Fibroblast of pulmonary artery (primary cell): Measurements from ENCODE around the gene KCNK15.

Experiments
- DNase-seq: peaks from one replicate; pipeline ENCODE4 v3.0.0-alpha.2; 2010; ENCODE audit warnings: low read depth
- H3K4me3 ChIP-seq: replicated peaks from 2 replicates; pipeline ENCODE4 v1.5.1; 2011; ENCODE audit warnings: low read depth, mild to moderate bottlenecking, control low read depth, low read length, moderate library complexity
- CTCF ChIP-seq: IDR thresholded peaks from 2 replicates; pipeline ENCODE4 v1.5.1; 2011; ENCODE audit warnings: mild to moderate bottlenecking, control low read depth, low read length, inconsistent platforms; ENCODE audit errors: missing control alignments

The KCNK15 gene

GRCh38 chr20:44715499-44716308 lies 30.0 kb upstream of the KCNK15 start:
- no peak overlapping the region for H3K4me3 ChIP-seq
- DNase-seq, result no peak
- TF ChIP-seq CTCF, result no peak

GRCh38 chr20:44716309-44717106 lies 29.2 kb upstream of the KCNK15 start:
- no peak overlapping the region for H3K4me3 ChIP-seq
- no peak for DNase-seq
- TF ChIP-seq CTCF, result no peak

GRCh38 chr20:44717986-44718385 lies 27.7 kb upstream of the KCNK15 start:
- H3K4me3 ChIP-seq, result no peak overlapping the region
- DNase-seq, result no peak
- peak; percentile 41 for TF ChIP-seq CTCF

- H3K4me3 ChIP-seq, result no peak overlapping the region
- no peak for DNase-seq
- TF ChIP-seq CTCF, result no peak
Observed at GRCh38 chr20:44719841-44720240, 25.8 kb upstream of the KCNK15 start.

GRCh38 chr20:44720621-44720996 lies 25.1 kb upstream of the KCNK15 start:
- no peak for TF ChIP-seq CTCF
- peak; percentile 69 for DNase-seq
- H3K4me3 ChIP-seq, result no peak overlapping the region

GRCh38 chr20:44720997-44721784 lies 24.5 kb upstream of the KCNK15 start:
- TF ChIP-seq CTCF, result no peak
- peak; percentile 93 for DNase-seq

More at GRCh38 chr20:44720997-44721784, 24.5 kb upstream of the KCNK15 start:
- H3K4me3 ChIP-seq, result no peak overlapping the region
